ENCODE results near the gene STOML2.

- TF ChIP-seq SIN3A (IDR thresholded peaks at IDR 0.05; ENCODE audit: borderline replicate concordance in 2 of 2, control insufficient read depth in 1 of 2, low read depth in 2 of 2, low read length in 2 of 2): no peak
- no peak for TF ChIP-seq CTCF (IDR thresholded peaks at IDR 0.05 in 2 of 3, conservative IDR thresholded peaks at IDR 0.05 in 1 of 3; ENCODE audit: insufficient read depth in 2 of 3, low read depth in 1 of 3, low read length in 3 of 3)
- TF ChIP-seq GATAD2A (IDR thresholded peaks at IDR 0.05): no peak
- no peak for TF ChIP-seq ZNF124 (CRISPR knock-in tag; IDR thresholded peaks at IDR 0.05)
- no peak for TF ChIP-seq ZEB2 (IDR thresholded peaks at IDR 0.05)
- TF ChIP-seq L3MBTL2 (IDR thresholded peaks at IDR 0.05): no peak
- TF ChIP-seq, protein P1, sequence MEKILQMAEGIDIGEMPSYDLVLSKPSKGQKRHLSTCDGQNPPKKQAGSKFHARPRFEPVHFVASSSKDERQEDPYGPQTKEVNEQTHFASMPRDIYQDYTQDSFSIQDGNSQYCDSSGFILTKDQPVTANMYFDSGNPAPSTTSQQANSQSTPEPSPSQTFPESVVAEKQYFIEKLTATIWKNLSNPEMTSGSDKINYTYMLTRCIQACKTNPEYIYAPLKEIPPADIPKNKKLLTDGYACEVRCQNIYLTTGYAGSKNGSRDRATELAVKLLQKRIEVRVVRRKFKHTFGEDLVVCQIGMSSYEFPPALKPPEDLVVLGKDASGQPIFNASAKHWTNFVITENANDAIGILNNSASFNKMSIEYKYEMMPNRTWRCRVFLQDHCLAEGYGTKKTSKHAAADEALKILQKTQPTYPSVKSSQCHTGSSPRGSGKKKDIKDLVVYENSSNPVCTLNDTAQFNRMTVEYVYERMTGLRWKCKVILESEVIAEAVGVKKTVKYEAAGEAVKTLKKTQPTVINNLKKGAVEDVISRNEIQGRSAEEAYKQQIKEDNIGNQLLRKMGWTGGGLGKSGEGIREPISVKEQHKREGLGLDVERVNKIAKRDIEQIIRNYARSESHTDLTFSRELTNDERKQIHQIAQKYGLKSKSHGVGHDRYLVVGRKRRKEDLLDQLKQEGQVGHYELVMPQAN (IDR thresholded peaks at IDR 0.05; ENCODE audit: borderline replicate concordance): no peak
These were observed 5.4 kb downstream of the STOML2 start for GRCh38 chr9:35097573-35097972.
